Activated CD8-positive, alpha-beta memory T cell treated with anti-CD3 and anti-CD28 coated beads, Interleukin-2, amount 10 ng/mL, durations not matched to agents 7 days and 5 days (primary cell): ENCODE measurements around the gene TMEM258. TPM values are rescaled to one million over a fixed set of nuclear protein-coding genes. Genes with fewer than 3 reads are reported as not detected.

Source experiments
- ATAC-seq: fragments of 150-1000 bp; cut with Tn5 transposase; one replicate; pipeline ENCODE4 v1.10.0; 2021; ENCODE audit warnings: moderate library complexity
- CTCF ChIA-PET: fragments of 350-600 bp; sonication (Branson Sonifier 250); formaldehyde crosslinking; loops from one replicate; lab custom pipeline; 2021; ENCODE audit warnings: antibody characterized with exemption; lab: Charles Lee
- DNase-seq: peaks from one replicate; pipeline ENCODE4 v3.0.0-alpha.2; 2020
- H3K27ac Mint-ChIP-seq: one replicate; pipeline ENCODE4 v1.8.0; 2021; ENCODE audit warnings: mild to moderate bottlenecking, mixed read lengths
- H3K27me3 Mint-ChIP-seq: one replicate; pipeline ENCODE4 v1.8.0; 2021; ENCODE audit warnings: mixed read lengths
- H3K36me3 Mint-ChIP-seq: one replicate; pipeline ENCODE4 v1.8.0; 2021; ENCODE audit warnings: mild to moderate bottlenecking, mixed read lengths
- H3K4me1 Mint-ChIP-seq: one replicate; pipeline ENCODE4 v1.8.0; 2021; ENCODE audit warnings: mixed read lengths
- H3K4me3 Mint-ChIP-seq: one replicate; pipeline ENCODE4 v1.8.0; 2021; ENCODE audit warnings: mild to moderate bottlenecking, moderate library complexity, mixed read lengths
- H3K9me3 Mint-ChIP-seq: one replicate; pipeline ENCODE4 v1.8.0; 2022; ENCODE audit warnings: low read depth, mixed read lengths
- total RNA-seq, 2 experiments: library from RNA; stranded (reverse); gene quantifications; one replicate each; pipeline ENCODE4 v1.2.3, GENCODE V29; 2021

The TMEM258 gene
- total RNA-seq, 2 experiments from 2014 or later, result 138 to 157 TPM

DNA sequence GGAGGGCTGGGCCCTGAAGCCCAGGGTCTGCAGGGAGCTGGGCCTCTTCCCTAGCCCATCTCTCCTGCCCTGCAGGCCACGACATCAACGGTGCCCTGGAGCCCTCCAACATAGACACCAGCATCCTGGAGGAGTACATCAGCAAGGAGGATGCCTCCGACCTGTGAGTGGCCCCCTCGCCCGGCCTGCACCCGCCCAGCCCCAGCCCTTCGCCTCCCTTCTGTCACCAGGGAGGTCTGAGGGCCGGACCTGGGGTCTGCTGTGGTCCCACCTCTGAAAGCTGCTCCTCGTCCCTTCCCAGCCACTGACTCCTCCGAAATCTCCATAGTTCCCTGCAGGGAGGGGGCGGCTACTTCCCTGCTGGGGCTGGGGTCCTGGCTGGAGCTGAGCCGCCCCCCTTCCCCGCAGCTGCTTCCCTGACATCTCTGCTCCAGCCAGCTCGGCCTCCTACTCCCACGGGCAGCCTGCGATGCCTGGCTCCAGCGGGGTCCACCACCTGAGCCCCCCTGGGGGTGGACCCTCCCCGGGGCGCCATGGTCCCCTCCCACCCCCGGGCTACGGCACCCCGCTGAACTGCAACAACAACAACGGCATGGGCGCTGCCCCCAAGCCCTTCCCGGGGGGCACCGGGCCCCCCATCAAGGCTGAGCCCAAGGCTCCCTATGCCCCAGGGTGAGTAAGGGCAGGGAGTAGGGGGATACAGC is 26.7 kb downstream of the TMEM258 start:
- DNase-seq (no peak), ATAC-seq (no peak)
- Mint-ChIP-seq H3K4me3 (no peak overlapping the region), H3K27me3 (no peaks in the 10 kb centered on the region), H3K9me3 (no peaks in the 10 kb centered on the region), H3K27ac (no peak overlapping the region), H3K36me3 (no peaks in the 10 kb centered on the region), H3K4me1 (no peaks in the 10 kb centered on the region)
- CTCF ChIA-PET, result interaction anchor here (1.7 to 2.1 kb wide), 3 partner anchors 10 to 16 kb away, joined by 4 to 6 read pairs (median 4); no protein-coding TSS in a partner anchor

- H3K27ac Mint-ChIP-seq, result no peak overlapping the region
- no peaks in the 10 kb centered on the region for H3K27me3 Mint-ChIP-seq
- H3K9me3 Mint-ChIP-seq, result no peaks in the 10 kb centered on the region
- no peak for DNase-seq
- H3K4me3 Mint-ChIP-seq, result no peak overlapping the region
- CTCF ChIA-PET, result interaction anchor here (1.7 to 1.8 kb wide), 3 partner anchors 9 to 18 kb away, joined by 4 to 5 read pairs (median 4); no protein-coding TSS in a partner anchor
- no peaks in the 10 kb centered on the region for H3K36me3 Mint-ChIP-seq
- no peaks in the 10 kb centered on the region for H3K4me1 Mint-ChIP-seq
- ATAC-seq, result no peak
These were observed 27.7 kb downstream of the TMEM258 start for GRCh38 chr11:61764606-61765260.

GRCh38 chr11:61763930-61764605 is 28.3 kb downstream of the TMEM258 start:
- H3K27me3 Mint-ChIP-seq, result no peaks in the 10 kb centered on the region
- no peak for DNase-seq
- no peaks in the 10 kb centered on the region for H3K4me1 Mint-ChIP-seq
- no peak for ATAC-seq
- CTCF ChIA-PET, result interaction anchor here (1.7 to 1.8 kb wide), 3 partner anchors 8 to 17 kb away, joined by 4 to 5 read pairs (median 4); no protein-coding TSS in a partner anchor
- H3K4me3 Mint-ChIP-seq, result no peak overlapping the region
- H3K36me3 Mint-ChIP-seq, result no peaks in the 10 kb centered on the region
- H3K27ac Mint-ChIP-seq, result no peak overlapping the region
- H3K9me3 Mint-ChIP-seq, result no peaks in the 10 kb centered on the region

DNA sequence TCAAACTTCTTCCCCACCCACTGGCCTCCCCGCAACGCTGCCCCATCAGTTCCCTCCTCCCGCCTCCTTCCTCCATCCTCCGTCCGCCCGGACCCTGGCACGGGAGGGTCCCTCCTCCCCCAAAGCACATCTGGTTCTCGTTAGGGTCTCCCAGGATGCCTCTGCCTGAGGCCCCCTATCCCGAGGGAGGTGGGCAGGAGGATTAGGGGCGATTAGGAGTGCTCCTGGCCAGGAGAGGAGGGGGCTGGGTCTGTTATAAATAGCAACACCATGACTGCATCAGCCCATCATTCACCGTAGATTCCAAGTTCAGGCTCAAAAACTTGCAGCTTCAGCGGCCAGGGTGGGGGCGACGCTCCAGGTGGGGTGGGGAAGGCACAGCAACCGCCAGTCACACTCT is 29.6 kb downstream of the TMEM258 start:
- CTCF ChIA-PET, result no interaction called here
- DNase-seq, result no peak
- no peak overlapping the region for H3K4me3 Mint-ChIP-seq
- no peak overlapping the region for H3K27ac Mint-ChIP-seq
- H3K9me3 Mint-ChIP-seq, result no peaks in the 10 kb centered on the region
- H3K36me3 Mint-ChIP-seq, result no peaks in the 10 kb centered on the region
- H3K4me1 Mint-ChIP-seq, result no peaks in the 10 kb centered on the region
- ATAC-seq, result no peak
- no peaks in the 10 kb centered on the region for H3K27me3 Mint-ChIP-seq

DNA sequence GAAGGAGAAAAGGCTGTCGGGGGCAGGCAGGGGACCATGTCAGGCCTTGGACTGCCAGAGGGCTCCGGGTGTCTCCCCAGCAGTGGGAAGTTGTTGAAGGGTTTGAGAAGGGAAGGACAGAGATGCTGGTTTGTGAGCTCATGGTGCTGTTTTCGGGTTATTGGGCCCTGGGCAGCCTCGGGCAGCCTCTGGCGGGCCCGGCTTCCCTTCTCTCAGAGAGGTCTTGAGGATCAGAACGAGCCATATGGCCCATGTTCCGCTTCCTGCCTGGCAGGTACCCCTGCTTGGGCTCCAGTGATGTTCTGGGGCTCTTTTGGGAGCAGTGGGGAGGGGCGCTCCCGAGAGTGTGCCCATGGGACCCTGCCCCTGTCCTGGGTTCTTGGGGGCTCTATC is 30.2 kb downstream of the TMEM258 start:
- Mint-ChIP-seq H3K9me3 (no peaks in the 10 kb centered on the region), H3K4me1 (peaks cover 1% of the 10 kb centered on the region), H3K27ac (no peak overlapping the region), H3K36me3 (no peaks in the 10 kb centered on the region), H3K27me3 (no peaks in the 10 kb centered on the region), H3K4me3 (no peak overlapping the region)
- CTCF ChIA-PET, result no interaction called here
- no peak for ATAC-seq
- DNase-seq, result no peak

GRCh38 chr11:61761440-61762222 is 30.8 kb downstream of the TMEM258 start:
- Mint-ChIP-seq H3K27ac (no peak overlapping the region), H3K4me1 (peaks cover 6% of the 10 kb centered on the region), H3K36me3 (no peaks in the 10 kb centered on the region), H3K4me3 (no peak overlapping the region), H3K9me3 (no peaks in the 10 kb centered on the region), H3K27me3 (no peaks in the 10 kb centered on the region)
- ATAC-seq, result no peak
- CTCF ChIA-PET, result no interaction called here
- no peak for DNase-seq

- DNase-seq (no peak), ATAC-seq (no peak)
- no peak overlapping the region for H3K27ac Mint-ChIP-seq
- peaks cover 13% of the 10 kb centered on the region for H3K4me1 Mint-ChIP-seq
- CTCF ChIA-PET, result no interaction called here
- no peak overlapping the region for H3K4me3 Mint-ChIP-seq
- H3K36me3 Mint-ChIP-seq, result no peaks in the 10 kb centered on the region
- no peaks in the 10 kb centered on the region for H3K27me3 Mint-ChIP-seq
- H3K9me3 Mint-ChIP-seq, result no peaks in the 10 kb centered on the region
These were observed 31.5 kb downstream of the TMEM258 start for GRCh38 chr11:61760946-61761345.

- ATAC-seq, result no peak
- DNase-seq, result no peak
- Mint-ChIP-seq H3K4me3 (no peak overlapping the region), H3K36me3 (no peaks in the 10 kb centered on the region), H3K4me1 (peaks cover 22% of the 10 kb centered on the region), H3K9me3 (no peaks in the 10 kb centered on the region), H3K27ac (no peak overlapping the region), H3K27me3 (peaks cover 12% of the 10 kb centered on the region)
- CTCF ChIA-PET, result interaction anchor here (0.7 to 2.0 kb wide), 4 partner anchors 8 to 114 kb away, joined by 3 to 8 read pairs (median 4); partner anchors contain the start of genes FEN1 and TMEM258
These were observed 35.1 kb downstream of the TMEM258 start for GRCh38 chr11:61757213-61757862.

DNA sequence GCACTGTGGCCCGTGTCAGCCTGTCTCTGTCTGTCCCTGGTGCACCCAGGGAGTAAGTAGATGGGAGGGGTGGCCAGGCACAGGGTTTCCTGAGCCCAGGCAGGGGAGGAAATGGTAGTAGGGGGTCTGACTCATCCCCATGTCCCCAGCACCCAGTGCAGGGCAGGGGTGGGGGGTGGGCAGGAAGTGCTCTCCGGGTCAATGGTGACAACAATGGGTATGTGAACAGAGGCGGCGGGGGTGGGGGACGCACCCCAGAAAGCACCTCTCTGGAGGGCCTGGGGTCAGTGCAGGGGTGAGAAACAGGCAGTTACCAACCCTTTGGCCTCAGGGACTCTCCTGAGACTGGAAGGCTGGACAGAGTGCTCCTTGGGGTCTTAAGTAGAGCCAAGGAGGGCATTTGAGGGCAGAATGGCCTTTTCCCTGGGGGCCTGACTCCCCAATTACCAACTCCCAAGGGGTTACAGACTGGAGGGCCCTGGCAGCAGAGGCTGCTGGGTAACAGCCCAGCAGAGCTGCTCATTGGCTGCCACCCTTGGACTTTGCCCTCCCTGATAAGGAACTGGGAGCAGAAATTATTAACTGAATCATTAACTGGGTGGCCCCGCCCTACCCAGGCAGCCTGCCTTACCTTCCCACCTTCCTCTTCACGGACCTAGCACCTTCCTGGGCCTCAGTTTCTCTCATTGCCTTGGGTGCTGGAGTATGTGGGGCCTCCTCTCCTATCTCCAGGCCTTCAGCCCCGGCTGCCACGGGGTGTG is 35.8 kb downstream of the TMEM258 start:
- ATAC-seq (peak; percentile 64), DNase-seq (peak; percentile 74)
- Mint-ChIP-seq H3K4me3 (no peak overlapping the region), H3K36me3 (no peaks in the 10 kb centered on the region), H3K27ac (peak overlapping the region; percentile 75), H3K9me3 (no peaks in the 10 kb centered on the region), H3K4me1 (peaks cover 25% of the 10 kb centered on the region), H3K27me3 (peaks cover 16% of the 10 kb centered on the region)
- CTCF ChIA-PET, result interaction anchor here (1.0 to 2.0 kb wide), 4 partner anchors 10 to 114 kb away, joined by 3 to 8 read pairs (median 4); partner anchors contain the start of genes FEN1 and TMEM258

DNA sequence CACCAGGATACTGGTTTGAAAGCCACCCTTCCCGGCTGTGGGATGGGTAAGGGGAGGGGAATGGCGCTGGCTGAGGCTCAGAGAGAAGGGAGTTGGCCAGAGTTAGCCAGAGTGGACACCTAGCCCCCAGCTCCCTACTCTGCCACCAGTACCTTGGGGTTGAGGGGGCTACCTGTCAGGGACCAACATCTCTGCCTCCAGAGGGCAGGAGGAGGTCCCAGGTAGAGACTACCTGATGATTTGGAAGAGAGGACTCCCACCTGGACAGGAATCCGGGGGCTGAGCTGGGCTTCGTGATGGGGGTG is 36.3 kb downstream of the TMEM258 start:
- Mint-ChIP-seq H3K4me3 (no peak overlapping the region), H3K36me3 (no peaks in the 10 kb centered on the region), H3K9me3 (no peaks in the 10 kb centered on the region), H3K27me3 (peaks cover 20% of the 10 kb centered on the region), H3K27ac (peak overlapping the region; percentile 75), H3K4me1 (peaks cover 25% of the 10 kb centered on the region)
- CTCF ChIA-PET, result interaction anchor here (1.0 to 2.0 kb wide), 4 partner anchors 8 to 37 kb away, joined by 3 to 8 read pairs (median 4); partner anchors contain the start of genes FEN1 and TMEM258
- DNase-seq (no peak), ATAC-seq (no peak)

DNA sequence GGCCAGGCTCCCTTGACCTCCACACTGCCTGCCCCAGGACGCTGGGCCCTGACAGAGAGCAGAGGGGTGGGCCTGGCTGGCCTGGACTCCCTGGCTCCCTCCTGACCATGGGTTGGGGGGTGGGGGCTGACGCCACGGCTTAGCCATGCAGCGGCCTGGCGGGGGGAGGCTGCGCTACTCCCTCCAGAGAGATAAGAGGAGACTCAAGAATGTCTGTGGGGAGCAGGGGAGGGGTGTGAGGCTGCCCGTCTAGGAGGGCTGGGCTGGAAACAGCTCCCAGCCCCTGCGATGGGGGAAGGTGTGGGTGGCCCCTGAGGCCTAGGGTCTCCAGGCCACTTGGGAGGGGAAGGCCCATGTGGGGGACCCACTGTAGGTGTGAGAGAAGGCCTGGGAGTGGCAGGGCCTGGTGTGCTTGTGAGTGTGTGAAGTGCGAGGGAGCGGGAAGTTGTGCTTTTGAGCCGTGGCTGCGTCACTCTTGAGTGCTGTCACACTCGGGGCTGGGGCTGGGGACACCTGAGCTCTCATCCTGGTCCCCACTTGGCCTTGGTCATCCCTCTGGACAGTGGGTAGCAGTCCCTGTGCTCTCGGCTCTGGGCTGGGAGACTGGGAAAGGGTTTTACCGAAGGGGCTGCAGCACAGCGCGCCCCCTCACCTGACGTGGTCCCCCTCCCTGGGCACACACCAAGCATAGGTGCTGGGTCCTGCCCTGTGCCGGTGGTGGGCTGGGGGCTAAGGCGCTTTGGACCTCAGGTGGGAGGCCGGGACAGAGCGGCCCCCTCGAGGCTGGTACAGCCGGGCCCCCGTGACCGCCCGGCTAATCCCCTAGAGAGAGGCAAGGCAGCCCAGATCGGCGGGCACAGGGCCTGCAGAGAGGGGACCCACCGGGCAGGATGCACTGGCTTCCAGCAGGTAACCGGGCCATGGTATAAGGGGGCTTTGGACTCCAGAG is 37.6 kb downstream of the TMEM258 start:
- Mint-ChIP-seq H3K4me1 (peaks cover 25% of the 10 kb centered on the region), H3K4me3 (no peak overlapping the region), H3K36me3 (no peaks in the 10 kb centered on the region), H3K9me3 (no peaks in the 10 kb centered on the region), H3K27me3 (peaks cover 29% of the 10 kb centered on the region), H3K27ac (no peak overlapping the region)
- ATAC-seq (no peak), DNase-seq (no peak)
- CTCF ChIA-PET, result interaction anchor here (1.3 to 2.1 kb wide), 2 partner anchors 10 to 21 kb away, joined by 4 to 7 read pairs; no protein-coding TSS in a partner anchor
